Thymus (tissue), 11 donors: ENCODE measurements around the gene EAF2. TPM values are rescaled to one million over a fixed set of nuclear protein-coding genes. Genes with fewer than 3 reads are reported as not detected.
"Not testable (repeated sequence)": the region's sequence is repeated elsewhere in the genome, so short reads cannot be mapped to it uniquely, and the experiment has no call there.

Source experiments
- DNase-seq, 9 donors: peaks; one replicate each; pipeline ENCODE4 v3.0.0-alpha.2; 2013; ENCODE audit warnings: low spot score in 9 of 9, low read depth in 6 of 9, missing footprints in 1 of 9
- H3K27ac ChIP-seq, 2 donors: one replicate each; pipeline ENCODE4 v1.5.1; 2013; ENCODE audit warnings: control low read depth in 1 of 2, low read depth in 1 of 2, low read length in 1 of 2, mild to moderate bottlenecking in 1 of 2, moderate library complexity in 1 of 2
- H3K27me3 ChIP-seq, 2 donors: one replicate each; pipeline ENCODE4 v1.5.1; 2013; ENCODE audit warnings: low read length in 1 of 2; ENCODE audit not compliant: control insufficient read depth in 2 of 2, insufficient read depth in 1 of 2
- H3K36me3 ChIP-seq, 2 donors: one replicate each; pipeline ENCODE4 v1.5.1; 2013; ENCODE audit warnings: low read length in 1 of 2, mild to moderate bottlenecking in 1 of 2, moderate library complexity in 1 of 2; ENCODE audit not compliant: control insufficient read depth in 2 of 2, insufficient read depth in 2 of 2
- H3K4me1 ChIP-seq, 2 donors: one replicate each; pipeline ENCODE4 v1.5.1; 2013; ENCODE audit warnings: low read length in 2 of 2; ENCODE audit not compliant: control insufficient read depth in 2 of 2, insufficient read depth in 2 of 2
- H3K4me3 ChIP-seq, 2 donors: one replicate each; pipeline ENCODE4 v1.5.1; 2013; ENCODE audit warnings: low read length in 2 of 2, control low read depth in 1 of 2, mild to moderate bottlenecking in 1 of 2
- H3K9me3 ChIP-seq, 2 donors: one replicate each; pipeline ENCODE4 v1.5.1; 2013; ENCODE audit warnings: low read length in 1 of 2, mild to moderate bottlenecking in 1 of 2; ENCODE audit not compliant: control insufficient read depth in 2 of 2, insufficient read depth in 1 of 2
- WGBS: extraction: QIAGEN DNeasy Blood & Tissue Kit; methylation state at CpG from one replicate; pipeline ENCODE4 v1.1.7; 2013; 5-methylcytosine and 5-hydroxymethylcytosine counted together
- polyA plus RNA-seq: library from polyadenylated mRNA; stranded (reverse); fragments of 200-250 nt; gene quantifications from one replicate; pipeline ENCODE4 v1.2.3, GENCODE V29; 2013
- total RNA-seq: library from RNA; stranded (reverse); fragments of 120-200 nt; gene quantifications from one replicate; pipeline ENCODE4 v1.2.4, GENCODE V29; 2013
- donor health status: healthy.

EAF2 gene
- total and polyA plus RNA-seq, 2 donors: 13.6 to 18.0 TPM

DNA sequence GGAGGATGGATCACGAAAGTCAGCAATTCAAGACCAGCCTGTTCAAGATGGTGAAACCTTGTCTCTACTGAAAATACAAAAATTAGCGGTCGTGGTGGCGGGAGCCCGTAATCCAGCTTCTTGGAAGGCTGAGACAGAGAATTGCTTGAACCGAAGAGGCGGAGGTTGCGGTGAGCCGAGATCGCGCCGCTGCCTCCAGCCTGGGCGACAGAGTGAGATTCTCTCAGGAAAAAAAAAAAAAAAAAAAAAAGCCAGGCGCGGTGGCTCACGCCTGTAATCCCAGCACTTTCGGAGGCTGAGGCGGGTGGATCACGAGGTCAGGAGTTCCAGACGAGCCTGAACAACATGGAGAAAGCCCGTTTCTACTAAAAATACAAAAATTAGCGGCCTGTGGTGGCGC is 5.0 kb downstream of the EAF2 start:
- Histone ChIP-seq H3K36me3 (no peaks in the 10 kb centered on the region), H3K4me3 (no peak overlapping the region), H3K27me3 (no peaks in the 10 kb centered on the region), H3K27ac (no peak overlapping the region), H3K4me1 (no peaks in the 10 kb centered on the region), H3K9me3 (no peaks in the 10 kb centered on the region)
- no peak for DNase-seq
- 99% methylated on average over 23 of the region's 23 CpGs for WGBS

DNA sequence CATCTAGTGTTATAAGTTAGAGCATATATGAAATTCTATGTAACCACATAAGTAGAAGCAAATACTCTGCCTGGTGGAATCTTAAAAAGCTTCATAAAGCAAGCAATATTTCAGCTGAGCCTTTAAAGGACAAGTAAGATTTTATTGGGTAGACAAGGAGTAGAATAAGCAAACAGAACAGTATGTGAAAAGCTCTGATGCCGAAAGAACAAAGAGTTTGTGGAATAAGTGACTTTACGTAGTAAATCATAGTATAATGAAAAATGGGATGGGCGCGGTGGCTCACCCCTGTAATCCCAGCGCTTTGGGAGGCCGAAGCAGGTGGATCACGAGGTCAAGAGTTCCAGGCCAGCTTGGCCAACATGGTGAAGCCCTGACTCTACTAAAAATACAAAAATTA is 9.9 kb downstream of the EAF2 start:
- Histone ChIP-seq H3K27ac (no peak overlapping the region), H3K9me3 (no peaks in the 10 kb centered on the region)

DNA sequence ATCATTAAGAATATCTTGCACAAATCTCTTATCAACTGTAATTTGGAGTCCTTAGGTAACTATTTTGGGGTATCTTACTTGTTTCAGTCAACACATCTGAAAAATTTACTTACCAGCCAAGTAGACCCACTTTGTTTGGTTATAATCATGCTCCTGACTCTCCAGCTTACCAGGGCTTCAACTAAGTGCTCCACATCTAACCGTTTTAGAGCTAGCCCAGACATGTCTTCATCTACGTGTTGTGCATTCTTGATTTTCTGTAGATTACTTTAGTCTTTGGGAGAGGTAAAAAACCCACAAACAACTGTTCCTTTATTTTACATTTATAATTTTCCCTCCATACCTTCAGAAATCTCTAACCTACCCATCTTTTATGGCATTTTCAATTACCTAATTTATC is 17.2 kb downstream of the EAF2 start:
- 94% methylated on average over 2 of the region's 2 CpGs for WGBS
- no peaks in the 10 kb centered on the region for H3K4me1 ChIP-seq

More for the DNA sequence above, 9.9 kb downstream of the EAF2 start:
- DNase-seq: no peak
- H3K27me3 ChIP-seq: no peaks in the 10 kb centered on the region
- H3K4me3 ChIP-seq: no peak overlapping the region
- 98% methylated on average over 7 of the region's 7 CpGs for WGBS
- H3K4me1 ChIP-seq: no peaks in the 10 kb centered on the region
- no peaks in the 10 kb centered on the region for H3K36me3 ChIP-seq

DNA sequence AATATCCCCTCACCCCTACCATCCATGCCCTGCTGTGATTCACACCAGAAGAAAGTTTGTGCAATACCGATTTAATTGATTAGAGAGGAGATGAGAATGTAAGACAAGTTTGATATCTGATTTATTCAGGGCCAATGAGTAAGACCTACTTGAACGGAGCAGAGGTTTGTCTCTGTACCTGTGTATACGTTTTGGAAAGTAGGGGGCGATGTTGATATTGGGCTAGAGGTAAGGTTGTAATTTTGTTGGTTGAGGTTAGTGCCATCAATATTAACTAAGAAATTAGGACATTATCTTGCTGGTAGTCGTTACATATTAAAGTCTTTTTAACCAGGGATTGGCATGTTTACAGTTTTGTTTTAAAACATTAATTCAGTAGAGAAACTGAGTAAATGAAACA is 20.5 kb downstream of the EAF2 start:
- Histone ChIP-seq H3K9me3 (no peaks in the 10 kb centered on the region), H3K27me3 (no peaks in the 10 kb centered on the region), H3K4me3 (no peak overlapping the region), H3K4me1 (no peaks in the 10 kb centered on the region), H3K36me3 (no peaks in the 10 kb centered on the region), H3K27ac (no peak overlapping the region)
- 89% methylated on average over 5 of the region's 5 CpGs for WGBS
- DNase-seq: peak in 1 of 9 donors; percentile 19

More for the DNA sequence above, 17.2 kb downstream of the EAF2 start:
- no peak overlapping the region for H3K27ac ChIP-seq
- no peak overlapping the region for H3K4me3 ChIP-seq
- H3K27me3 ChIP-seq: no peaks in the 10 kb centered on the region
- no peaks in the 10 kb centered on the region for H3K36me3 ChIP-seq
- no peak for DNase-seq
- H3K9me3 ChIP-seq: no peaks in the 10 kb centered on the region

DNA sequence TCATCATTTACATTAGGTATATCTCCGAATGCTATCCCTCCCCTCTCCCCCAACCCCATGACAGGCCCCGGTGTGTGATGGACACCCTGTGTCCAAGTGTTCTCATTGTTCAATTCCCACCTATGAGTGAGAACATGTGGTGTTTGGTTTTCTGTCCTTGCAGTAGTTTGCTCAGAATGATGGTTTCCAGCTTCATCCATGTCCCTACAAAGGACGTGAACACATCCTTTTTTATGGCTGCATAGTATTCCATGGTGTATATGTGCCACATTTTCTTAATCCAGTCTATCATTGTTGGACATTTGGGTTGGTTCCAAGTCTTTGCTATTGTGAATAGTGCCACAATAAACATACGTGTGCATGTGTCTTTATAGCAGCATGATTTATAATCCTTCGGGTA is 22.8 kb downstream of the EAF2 start:
- not testable (repeated sequence) for H3K36me3 ChIP-seq, H3K4me3 ChIP-seq, H3K27me3 ChIP-seq, H3K4me1 ChIP-seq, DNase-seq, H3K9me3 ChIP-seq, H3K27ac ChIP-seq
- 97% methylated on average over 4 of the region's 5 CpGs for WGBS

DNA sequence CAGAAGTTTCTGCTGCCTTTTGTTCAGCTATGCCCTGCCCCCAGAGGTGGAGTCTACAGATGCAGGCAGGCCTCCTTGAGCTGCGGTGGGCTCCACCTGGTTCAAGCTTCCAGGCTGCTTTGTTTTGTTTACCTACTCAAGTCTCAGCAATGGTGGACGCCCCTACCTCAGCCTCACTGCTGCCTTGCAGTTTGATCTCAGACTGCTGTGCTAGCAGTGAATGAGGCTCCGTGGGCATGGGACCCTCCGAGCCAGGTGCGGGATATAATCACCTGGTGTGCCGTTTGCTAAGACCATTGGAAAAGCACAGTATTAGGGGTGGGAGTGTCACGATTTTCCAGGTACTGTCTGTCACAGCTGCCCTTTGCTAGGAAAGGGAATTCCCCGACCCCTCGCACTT is 28.2 kb downstream of the EAF2 start:
- H3K36me3 ChIP-seq, H3K27ac ChIP-seq, DNase-seq, H3K4me1 ChIP-seq, H3K27me3 ChIP-seq, H3K4me3 ChIP-seq: not testable (repeated sequence)
- WGBS: 97% methylated on average over 9 of the region's 9 CpGs
- peaks cover 3 to 11% of the 10 kb centered on the region in 2 donors for H3K9me3 ChIP-seq

DNA sequence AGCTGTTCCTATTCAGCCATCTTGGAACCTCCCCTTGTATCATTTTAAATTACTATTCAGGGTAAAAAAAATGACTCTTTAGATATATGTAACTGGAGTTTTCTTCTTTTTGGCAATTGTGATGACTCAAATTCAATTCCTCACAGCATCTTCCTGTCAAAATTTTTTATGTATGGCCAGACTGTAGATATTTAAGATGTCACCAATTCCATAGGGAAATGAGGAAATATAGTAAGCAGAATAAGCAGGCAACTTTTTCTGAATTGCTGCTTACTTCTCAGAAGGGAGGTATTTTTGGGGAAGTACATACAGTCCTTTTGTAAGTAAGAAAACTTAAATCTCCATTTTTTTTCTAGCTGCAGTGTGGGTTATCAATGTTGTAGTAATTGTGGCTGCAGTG is 28.8 kb downstream of the EAF2 start:
- no peak for DNase-seq
- Histone ChIP-seq H3K4me1 (no peaks in the 10 kb centered on the region), H3K9me3 (peaks cover 3 to 11% of the 10 kb centered on the region in 2 donors), H3K4me3 (no peak overlapping the region), H3K36me3 (peaks cover 0 to 4% of the 10 kb centered on the region in 2 donors), H3K27me3 (no peaks in the 10 kb centered on the region), H3K27ac (no peak overlapping the region)

DNA sequence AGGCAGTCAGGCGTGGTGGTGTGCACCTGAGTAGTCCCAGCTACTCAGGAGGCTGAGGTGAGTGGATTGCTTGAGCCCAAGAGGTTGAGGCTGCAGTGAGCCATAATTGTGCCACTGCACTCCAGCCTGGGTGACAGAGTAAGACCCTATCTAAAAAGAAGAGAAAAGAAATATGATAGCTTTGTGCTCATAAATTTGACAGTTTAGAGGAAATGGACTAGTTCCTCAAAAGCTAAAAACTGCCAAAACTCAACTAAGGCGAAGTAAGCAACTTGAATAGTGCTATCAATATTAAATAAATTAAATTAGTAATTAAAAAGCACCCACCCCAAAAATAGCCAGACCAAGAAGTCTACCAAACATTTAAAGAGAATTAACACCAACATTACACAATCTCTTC is 34.7 kb downstream of the EAF2 start:
- Histone ChIP-seq H3K4me1 (no peaks in the 10 kb centered on the region), H3K9me3 (peaks cover 0 to 3% of the 10 kb centered on the region in 2 donors), H3K36me3 (no peaks in the 10 kb centered on the region), H3K4me3 (no peak overlapping the region), H3K27ac (no peak overlapping the region), H3K27me3 (no peaks in the 10 kb centered on the region)
- WGBS: 95% methylated on average over 2 of the region's 2 CpGs
- no peak for DNase-seq

DNA sequence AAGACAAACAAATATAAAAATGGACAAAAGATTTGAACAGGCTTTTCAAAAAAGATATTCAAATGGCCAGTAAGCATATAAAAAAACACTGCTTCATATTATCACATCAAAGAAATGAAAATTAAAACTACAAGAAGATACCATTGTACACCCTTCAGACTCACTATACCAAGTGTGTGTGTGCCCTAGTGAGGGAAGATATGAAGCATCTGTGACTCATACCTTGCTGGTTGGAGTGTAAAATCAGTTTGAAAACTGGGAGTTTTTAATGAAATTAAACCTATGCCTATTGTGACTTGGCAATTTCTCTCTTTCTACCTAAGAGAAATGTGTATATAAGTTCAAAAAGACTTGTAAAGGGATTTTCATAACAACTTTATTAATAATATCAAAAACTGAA is 35.7 kb downstream of the EAF2 start:
- Histone ChIP-seq H3K9me3 (peaks cover 0 to 3% of the 10 kb centered on the region in 2 donors), H3K4me1 (no peaks in the 10 kb centered on the region), H3K27me3 (no peaks in the 10 kb centered on the region), H3K27ac (no peak overlapping the region), H3K4me3 (no peak overlapping the region), H3K36me3 (no peaks in the 10 kb centered on the region)
- DNase-seq: no peak

DNA sequence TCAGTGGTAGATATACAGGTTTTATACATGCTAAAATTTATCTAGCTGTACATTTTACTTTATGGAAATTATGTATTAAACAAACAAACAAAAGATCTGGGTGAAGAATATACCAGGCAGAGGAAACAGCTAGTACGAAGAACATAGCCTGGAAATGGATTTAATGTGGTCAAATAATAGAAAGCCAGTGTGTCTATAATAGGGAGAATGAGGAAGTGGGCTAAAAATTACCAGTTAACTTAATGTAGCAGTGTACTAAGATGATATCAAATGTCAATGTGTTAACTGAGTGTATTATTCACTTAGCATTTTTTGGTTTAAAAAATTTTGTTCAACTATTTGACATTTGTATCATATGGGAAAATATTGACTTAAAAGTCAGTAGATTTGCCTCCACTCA is 36.4 kb downstream of the EAF2 start:
- no peaks in the 10 kb centered on the region for H3K9me3 ChIP-seq
- H3K36me3 ChIP-seq: no peaks in the 10 kb centered on the region
- no peak overlapping the region for H3K4me3 ChIP-seq
- WGBS: 38% methylated on average over 1 of the region's 1 CpG
- H3K4me1 ChIP-seq: no peaks in the 10 kb centered on the region
- no peak for DNase-seq
- H3K27me3 ChIP-seq: no peaks in the 10 kb centered on the region
- H3K27ac ChIP-seq: no peak overlapping the region
